HG03108 (cell line): ENCODE results near the gene DPF1.

Experiments used
- ATAC-seq: cut with Tn5 transposase; IDR thresholded peaks from one replicate; pipeline ENCODE4 v1.9.1; 2021; ENCODE audit warnings: moderate library complexity; ENCODE audit not compliant: unreplicated experiment

Gene DPF1

DNA sequence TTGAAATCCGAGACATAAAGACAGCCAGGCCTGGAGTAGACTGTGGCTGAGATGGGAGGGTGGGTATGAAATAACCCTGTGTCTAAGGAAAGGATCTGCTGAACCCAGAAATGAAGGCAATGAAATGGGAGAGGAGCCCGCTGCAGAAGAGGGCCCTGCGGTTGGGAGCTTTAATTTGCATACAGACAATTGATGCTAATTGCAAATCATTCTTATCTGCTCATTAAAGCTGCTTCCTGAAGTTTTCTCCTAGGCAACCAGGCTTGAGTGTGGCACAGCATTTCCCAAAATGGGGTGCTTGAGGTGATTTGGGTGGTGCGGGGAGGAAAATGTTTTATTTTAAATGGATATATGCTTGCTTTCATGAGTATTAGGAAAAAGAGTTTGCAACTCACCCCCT lies 55.4 kb downstream of the DPF1 start:
- no peak for ATAC-seq

- no peak for ATAC-seq
These were observed 58.7 kb downstream of the DPF1 start for GRCh38 chr19:38165335-38165734.

- no peak for ATAC-seq
These were observed 59.5 kb downstream of the DPF1 start for GRCh38 chr19:38164526-38164925.

DNA sequence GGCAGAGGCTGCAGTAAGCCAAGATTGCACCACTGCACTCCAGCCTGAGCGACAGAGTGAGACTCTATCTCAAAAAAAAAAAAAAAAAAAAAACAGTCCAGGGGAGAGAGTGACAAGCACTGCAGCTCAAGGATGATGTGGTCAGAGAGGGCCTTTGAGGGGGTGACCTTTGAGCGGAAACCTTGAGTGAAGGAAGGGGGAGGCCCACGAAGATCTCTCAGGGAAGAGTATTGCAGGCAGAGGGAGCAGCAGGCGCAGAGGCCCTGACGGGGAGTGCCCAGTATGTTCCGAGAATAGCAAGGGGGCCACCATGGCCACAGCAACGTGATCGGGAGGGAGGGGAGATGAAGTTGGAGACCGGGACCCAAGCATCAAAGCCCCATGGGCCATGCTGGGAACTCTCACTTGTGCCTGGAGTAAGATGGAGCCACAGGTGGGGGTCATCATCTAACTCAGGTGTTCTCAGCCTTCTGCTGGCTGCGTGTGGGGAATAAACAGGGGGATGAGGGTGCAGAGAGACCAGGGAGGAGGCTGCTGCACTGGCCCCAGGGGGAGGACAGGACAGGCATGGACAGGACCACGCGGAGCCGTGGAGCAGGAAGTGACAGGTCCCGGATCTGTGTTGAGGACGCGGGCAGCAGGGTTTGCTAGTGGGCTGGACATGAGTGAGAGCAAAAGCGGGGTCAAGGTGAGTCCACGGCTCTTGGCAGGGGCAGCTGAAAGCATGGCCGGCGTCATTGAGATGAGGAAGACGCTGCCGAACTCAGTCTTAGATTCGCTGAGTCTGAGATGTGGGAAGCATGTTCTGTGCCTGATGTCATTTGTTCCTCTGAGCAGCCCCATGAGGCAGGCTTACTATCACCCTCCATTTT lies 60.4 kb downstream of the DPF1 start:
- no peak for ATAC-seq

DNA sequence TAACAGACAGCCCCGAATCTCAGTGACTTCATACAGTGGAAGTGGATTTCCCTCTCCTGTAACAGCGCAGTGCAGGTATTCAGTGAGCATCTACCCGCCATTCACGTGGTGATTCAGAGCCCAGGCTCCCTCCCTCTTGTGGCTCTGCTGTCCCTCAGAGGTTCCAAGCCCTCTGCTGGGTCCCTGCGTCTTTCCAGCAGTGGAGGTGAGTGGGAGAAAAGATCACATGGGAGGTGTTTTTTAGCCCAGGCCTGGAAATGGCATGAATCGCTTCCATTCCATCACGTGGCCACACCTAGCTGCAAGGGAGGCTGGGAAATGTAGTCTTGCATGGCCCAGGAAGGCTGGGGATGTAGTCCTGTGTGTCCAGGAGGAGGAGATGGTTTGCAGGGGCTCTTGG lies 61.4 kb downstream of the DPF1 start:
- no peak for ATAC-seq

- ATAC-seq, result no peak
These were observed 61.9 kb downstream of the DPF1 start for GRCh38 chr19:38162094-38162493.
